GM23338 (cell line): Measurements from ENCODE around the gene DNAH11.

Experiments
- CREB1 ChIP-seq: fragments of 250-450 bp; sonication (Bioruptor Pico); IDR thresholded peaks from 2 replicates; pipeline ENCODE4 v1.5.0; 2020; ENCODE audit warnings: low read depth, mild to moderate bottlenecking, moderate library complexity
- JUNB ChIP-seq: IDR thresholded peaks from one replicate; pipeline ENCODE4 v1.6.1; 2016; ENCODE audit warnings: antibody characterized with exemption; ENCODE audit not compliant: unreplicated experiment
- ZNF114 ChIP-seq: fragments of 250-450 bp; sonication (Bioruptor Pico); IDR thresholded peaks from 2 replicates; pipeline ENCODE4 v1.5.0; 2020; ENCODE audit warnings: mild to moderate bottlenecking, moderate library complexity
- TF ChIP-seq, protein P1 (sequence below), 2 experiments: fragments of 200-600 bp in 1 of 2; sonication (generic) in 1 of 2; conservative IDR thresholded peaks; 2 replicates each; pipeline versions ENCODE4 v1.5.1 to v1.6.1; 2016 to 2017; ENCODE audit warnings: antibody characterized with exemption in 2 of 2, low read depth in 2 of 2, mild to moderate bottlenecking in 2 of 2, moderate library complexity in 1 of 2
- TF ChIP-seq, protein P2 (sequence below): fragments of 250-450 bp; sonication (Bioruptor Pico); IDR thresholded peaks from 2 replicates; pipeline ENCODE4 v1.5.0; 2020; ENCODE audit warnings: mild to moderate bottlenecking, moderate library complexity

DNA sequence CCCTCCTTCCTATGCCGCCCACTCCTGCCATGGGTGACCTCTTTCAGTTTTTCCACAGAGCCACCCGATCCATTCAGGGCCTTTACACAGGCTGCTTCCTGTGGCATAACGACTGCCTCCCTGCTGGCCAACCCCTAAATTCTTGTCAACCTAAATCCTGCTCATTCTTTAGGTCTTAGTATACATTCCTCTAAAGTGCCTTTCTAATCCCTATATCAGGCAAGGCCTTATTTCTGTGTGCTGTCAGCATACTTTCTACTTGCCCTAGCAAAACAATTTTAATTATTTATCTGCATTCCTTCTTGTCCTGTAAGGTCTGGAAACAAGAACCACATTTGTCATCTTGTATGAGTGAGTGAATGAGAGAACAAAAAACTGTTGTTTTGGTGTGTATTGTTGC lies 132.4 kb downstream of the DNAH11 start:
- no peak for TF ChIP-seq CREB1 (CRISPR knock-in tag)
- no peak for TF ChIP-seq ZNF114 (CRISPR knock-in tag)
- TF ChIP-seq, protein P1, sequence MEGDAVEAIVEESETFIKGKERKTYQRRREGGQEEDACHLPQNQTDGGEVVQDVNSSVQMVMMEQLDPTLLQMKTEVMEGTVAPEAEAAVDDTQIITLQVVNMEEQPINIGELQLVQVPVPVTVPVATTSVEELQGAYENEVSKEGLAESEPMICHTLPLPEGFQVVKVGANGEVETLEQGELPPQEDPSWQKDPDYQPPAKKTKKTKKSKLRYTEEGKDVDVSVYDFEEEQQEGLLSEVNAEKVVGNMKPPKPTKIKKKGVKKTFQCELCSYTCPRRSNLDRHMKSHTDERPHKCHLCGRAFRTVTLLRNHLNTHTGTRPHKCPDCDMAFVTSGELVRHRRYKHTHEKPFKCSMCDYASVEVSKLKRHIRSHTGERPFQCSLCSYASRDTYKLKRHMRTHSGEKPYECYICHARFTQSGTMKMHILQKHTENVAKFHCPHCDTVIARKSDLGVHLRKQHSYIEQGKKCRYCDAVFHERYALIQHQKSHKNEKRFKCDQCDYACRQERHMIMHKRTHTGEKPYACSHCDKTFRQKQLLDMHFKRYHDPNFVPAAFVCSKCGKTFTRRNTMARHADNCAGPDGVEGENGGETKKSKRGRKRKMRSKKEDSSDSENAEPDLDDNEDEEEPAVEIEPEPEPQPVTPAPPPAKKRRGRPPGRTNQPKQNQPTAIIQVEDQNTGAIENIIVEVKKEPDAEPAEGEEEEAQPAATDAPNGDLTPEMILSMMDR (conservative IDR thresholded peaks at IDR 0.05; ENCODE audit: low read depth in 2 of 2) = no peak
- TF ChIP-seq, protein P2, sequence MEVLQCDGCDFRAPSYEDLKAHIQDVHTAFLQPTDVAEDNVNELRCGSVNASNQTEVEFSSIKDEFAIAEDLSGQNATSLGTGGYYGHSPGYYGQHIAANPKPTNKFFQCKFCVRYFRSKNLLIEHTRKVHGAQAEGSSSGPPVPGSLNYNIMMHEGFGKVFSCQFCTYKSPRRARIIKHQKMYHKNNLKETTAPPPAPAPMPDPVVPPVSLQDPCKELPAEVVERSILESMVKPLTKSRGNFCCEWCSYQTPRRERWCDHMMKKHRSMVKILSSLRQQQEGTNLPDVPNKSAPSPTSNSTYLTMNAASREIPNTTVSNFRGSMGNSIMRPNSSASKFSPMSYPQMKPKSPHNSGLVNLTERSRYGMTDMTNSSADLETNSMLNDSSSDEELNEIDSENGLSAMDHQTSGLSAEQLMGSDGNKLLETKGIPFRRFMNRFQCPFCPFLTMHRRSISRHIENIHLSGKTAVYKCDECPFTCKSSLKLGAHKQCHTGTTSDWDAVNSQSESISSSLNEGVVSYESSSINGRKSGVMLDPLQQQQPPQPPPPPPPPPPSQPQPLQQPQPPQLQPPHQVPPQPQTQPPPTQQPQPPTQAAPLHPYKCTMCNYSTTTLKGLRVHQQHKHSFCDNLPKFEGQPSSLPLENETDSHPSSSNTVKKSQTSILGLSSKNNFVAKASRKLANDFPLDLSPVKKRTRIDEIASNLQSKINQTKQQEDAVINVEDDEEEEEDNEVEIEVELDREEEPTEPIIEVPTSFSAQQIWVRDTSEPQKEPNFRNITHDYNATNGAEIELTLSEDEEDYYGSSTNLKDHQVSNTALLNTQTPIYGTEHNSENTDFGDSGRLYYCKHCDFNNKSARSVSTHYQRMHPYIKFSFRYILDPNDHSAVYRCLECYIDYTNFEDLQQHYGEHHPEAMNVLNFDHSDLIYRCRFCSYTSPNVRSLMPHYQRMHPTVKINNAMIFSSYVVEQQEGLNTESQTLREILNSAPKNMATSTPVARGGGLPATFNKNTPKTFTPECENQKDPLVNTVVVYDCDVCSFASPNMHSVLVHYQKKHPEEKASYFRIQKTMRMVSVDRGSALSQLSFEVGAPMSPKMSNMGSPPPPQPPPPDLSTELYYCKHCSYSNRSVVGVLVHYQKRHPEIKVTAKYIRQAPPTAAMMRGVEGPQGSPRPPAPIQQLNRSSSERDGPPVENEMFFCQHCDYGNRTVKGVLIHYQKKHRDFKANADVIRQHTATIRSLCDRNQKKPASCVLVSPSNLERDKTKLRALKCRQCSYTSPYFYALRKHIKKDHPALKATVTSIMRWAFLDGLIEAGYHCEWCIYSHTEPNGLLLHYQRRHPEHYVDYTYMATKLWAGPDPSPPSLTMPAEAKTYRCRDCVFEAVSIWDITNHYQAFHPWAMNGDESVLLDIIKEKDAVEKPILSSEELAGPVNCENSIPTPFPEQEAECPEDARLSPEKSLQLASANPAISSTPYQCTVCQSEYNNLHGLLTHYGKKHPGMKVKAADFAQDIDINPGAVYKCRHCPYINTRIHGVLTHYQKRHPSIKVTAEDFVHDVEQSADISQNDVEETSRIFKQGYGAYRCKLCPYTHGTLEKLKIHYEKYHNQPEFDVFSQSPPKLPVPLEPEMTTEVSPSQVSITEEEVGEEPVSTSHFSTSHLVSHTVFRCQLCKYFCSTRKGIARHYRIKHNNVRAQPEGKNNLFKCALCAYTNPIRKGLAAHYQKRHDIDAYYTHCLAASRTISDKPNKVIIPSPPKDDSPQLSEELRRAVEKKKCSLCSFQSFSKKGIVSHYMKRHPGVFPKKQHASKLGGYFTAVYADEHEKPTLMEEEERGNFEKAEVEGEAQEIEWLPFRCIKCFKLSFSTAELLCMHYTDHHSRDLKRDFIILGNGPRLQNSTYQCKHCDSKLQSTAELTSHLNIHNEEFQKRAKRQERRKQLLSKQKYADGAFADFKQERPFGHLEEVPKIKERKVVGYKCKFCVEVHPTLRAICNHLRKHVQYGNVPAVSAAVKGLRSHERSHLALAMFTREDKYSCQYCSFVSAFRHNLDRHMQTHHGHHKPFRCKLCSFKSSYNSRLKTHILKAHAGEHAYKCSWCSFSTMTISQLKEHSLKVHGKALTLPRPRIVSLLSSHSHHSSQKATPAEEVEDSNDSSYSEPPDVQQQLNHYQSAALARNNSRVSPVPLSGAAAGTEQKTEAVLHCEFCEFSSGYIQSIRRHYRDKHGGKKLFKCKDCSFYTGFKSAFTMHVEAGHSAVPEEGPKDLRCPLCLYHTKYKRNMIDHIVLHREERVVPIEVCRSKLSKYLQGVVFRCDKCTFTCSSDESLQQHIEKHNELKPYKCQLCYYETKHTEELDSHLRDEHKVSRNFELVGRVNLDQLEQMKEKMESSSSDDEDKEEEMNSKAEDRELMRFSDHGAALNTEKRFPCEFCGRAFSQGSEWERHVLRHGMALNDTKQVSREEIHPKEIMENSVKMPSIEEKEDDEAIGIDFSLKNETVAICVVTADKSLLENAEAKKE (CRISPR knock-in tag) = no peak
- no peak for TF ChIP-seq JUNB
